Putamen (tissue), 1 donor: ENCODE results near the gene PTGES.
"Not testable (repeated sequence)": the region's sequence is repeated elsewhere in the genome, so short reads cannot be mapped to it uniquely, and the experiment has no call there.

ENCODE experiments used
- DNase-seq: peaks from one replicate; pipeline ENCODE4 v3.0.0-alpha.2; 2016; ENCODE audit warnings: low spot score

PTGES gene

DNA sequence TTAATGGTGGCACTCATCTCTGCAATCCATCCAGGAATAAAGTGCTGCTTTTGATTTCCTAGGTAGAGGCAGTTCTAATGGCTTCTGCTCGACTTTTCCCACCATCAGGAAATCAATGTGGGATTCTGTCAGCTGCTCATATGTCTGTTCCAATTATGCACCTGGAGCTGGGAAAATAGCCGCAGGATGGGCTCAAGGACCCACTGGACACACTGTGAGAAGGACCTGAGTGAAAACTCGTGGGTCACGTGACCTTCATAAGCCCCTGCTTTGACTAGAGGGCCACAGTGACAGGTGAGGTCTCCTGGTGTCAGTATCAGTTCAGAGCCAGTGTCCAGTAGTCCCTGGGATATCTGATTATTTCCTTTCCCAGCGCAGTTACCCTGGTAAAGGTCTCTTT lies 17.9 kb upstream of the PTGES start:
- no peak for DNase-seq

DNA sequence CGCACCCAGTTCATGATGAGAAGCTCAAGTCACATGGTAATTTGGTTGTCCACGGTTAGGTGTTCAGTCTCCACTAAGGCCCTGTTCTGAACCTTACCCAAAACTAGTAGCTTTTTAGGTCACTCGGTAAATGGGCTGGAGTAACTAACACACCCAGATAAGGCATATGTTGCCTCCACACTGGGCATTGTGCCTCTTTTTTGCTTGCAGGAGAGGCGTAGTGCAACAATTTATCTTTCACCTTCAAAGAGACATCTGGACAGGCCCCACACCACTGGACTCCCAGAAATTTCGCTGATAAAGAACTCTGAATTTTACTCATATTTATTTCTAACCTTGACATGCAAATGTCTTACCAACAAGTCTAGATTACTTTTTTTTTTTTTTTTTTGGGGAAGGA lies 16.8 kb upstream of the PTGES start:
- no peak for DNase-seq

DNA sequence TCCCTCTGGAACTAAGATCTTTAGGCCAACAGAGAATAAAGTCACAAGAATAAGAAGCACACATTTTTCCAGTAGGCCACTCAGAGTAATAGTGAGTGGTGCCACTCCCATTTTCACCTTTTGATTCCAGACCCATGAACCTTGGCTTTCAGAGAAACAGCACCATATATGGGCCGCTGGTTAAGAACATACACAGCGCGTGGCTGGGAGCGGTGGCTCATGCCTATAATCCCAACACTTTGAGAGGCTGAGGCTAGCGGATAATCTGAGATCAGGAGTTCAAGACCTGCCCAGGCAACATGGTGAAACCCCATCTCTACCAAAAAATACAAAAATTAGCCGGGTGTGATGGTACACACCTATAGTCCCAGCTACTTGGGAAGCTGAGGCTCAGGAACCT lies 15.6 kb upstream of the PTGES start:
- DNase-seq, result no peak

- DNase-seq, result no peak
These were observed 13.0 kb upstream of the PTGES start for GRCh38 chr9:129765764-129766317.

DNA sequence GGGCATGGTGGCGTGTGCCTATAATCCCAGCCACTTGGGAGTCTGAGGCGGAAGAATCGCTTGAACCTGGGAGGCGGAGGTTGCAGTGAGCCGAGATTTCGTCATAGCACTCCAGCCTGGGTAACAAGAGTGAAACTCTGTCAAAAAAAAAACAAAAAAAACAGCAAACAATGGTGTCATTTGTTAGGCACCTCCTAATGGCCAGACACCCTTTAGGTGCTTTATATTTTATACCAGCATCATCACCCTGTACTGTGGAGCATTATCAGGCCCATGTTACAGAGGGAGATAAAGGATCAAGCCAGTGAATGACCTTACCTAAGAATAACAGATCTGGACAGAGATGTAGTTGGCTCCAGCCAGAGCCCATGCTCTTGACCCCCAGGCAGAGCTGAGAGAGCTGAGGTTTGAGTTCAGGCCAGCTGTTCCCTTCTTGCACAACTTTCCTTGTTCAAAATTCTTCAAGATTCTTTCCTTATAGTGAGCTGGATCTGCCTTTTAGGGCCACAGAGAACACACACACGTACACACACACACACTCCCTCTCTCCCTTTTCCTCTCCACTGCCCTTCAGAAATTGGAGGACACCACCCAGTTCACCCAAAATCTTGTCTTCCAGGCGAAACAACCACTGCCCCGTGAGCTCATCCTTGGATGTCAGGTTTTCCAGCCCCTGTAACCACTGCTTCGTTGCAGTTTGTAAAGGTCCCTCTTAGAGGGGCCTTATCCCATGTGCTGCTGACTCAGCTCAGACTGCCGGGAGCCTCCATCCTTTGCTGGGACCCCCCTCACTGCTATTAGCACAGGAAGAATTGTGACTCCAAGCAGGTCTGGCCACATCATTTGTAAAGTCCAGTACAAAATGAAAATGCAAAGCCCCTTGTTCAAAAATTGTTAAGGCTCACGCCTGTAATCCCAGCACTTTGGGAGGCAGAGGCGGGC lies 10.4 kb upstream of the PTGES start:
- no peak for DNase-seq

GRCh38 chr9:129762370-129762984 lies 9.6 kb upstream of the PTGES start:
- not testable (repeated sequence) for DNase-seq

GRCh38 chr9:129761901-129762369 lies 9.1 kb upstream of the PTGES start:
- no peak for DNase-seq

DNA sequence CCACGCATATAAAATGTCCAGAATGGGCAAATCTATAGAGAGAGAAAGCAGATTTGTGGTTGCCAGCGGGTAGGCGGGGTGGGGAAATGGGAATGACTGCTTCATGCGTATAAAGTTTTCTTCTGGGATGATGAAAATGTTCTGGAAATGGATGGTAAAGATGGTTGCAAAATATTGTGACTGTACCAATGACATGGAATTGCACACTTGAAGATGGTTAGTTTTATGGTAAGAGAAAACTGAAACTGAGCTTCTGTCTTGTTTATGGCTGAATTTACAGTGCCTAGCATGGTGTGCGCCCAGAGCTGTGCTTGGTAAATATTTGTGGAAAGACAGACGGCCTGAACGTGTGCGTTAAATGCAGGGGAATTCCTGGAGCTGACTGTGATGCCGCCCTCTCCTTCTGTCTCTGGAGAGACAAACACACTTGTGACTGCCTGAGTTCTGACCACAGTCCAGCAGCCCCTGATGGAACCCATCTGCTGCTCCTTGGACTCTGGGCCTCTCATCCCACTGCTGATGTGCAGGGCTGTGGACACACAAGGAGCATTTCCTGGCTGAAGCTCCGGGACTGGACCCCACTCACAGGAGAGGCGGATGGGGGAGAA lies 8.6 kb upstream of the PTGES start:
- DNase-seq, result no peak

GRCh38 chr9:129760784-129761183 lies 7.9 kb upstream of the PTGES start:
- DNase-seq, result not testable (repeated sequence)

DNA sequence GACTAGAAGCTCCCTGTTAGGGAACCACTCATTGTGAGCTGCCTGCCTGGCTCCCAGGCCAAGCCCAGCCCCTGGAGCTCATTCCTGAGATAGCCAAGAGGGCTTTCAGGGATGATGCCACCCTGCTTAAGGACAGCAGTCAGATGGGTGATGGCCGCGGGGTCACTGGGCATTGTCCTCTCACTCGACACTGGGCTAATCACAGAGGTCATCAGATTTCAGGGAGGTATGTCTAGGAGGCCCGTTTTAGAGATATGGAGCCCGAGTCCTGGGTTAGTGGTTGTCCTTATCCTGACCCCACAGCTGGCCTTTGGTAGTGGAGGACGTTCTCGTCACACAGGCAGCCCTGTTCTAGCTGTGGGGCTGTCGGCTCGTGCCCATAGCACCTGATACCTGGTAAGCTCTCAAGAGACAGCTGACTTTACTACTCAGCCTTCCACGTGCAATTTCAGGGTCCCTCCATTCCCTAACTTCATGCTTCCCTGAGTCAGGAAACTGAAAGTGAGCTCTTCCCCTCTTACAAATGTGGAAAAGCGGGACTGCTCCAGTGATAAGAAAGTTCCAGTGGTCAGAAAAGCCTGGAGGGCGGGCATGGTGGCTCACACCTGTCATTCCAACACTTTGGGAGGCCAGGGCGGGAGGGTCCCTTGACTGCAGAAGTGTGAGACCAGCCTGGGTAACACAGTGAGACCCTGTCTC lies 7.1 kb upstream of the PTGES start:
- DNase-seq, result no peak

DNA sequence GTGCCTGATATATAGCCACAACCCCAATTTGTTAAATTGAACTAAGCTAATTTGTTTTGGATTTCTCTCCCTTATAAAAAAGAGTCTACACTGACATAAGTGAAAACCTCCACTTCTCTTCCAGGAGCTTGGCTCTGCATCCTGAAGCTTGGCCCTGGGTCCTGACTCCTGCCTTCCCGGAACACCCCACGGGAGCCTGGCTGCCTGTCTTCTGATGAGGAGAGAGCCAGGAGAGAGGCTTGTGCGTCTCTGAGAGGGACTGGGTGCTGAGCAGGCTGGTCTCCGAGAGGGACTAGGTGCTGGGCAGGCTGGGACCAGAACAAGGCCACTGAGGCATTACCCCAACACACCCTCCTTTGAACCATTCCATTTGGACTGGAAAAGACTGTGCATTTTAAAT lies 6.5 kb upstream of the PTGES start:
- no peak for DNase-seq

DNA sequence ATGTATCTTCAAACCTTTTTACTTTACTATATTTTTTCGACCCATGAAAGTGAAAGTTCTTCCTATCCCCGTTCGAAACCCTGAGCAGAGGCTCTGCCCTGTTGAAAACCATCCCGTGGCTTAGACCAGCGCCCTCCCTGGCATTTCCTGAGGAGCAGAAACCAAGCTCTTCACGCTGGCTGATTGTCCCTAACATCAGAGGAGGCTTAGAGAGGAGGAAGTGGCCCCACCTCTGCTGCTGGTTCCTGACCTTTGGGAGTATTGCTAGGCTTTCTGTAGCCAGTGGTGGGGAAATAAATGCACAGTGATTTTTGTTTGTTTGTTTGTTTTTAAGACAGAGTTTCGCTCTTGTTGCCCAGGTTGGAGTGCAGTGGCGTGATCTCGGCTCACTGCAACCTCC lies 4.2 kb upstream of the PTGES start:
- DNase-seq, result no peak

DNA sequence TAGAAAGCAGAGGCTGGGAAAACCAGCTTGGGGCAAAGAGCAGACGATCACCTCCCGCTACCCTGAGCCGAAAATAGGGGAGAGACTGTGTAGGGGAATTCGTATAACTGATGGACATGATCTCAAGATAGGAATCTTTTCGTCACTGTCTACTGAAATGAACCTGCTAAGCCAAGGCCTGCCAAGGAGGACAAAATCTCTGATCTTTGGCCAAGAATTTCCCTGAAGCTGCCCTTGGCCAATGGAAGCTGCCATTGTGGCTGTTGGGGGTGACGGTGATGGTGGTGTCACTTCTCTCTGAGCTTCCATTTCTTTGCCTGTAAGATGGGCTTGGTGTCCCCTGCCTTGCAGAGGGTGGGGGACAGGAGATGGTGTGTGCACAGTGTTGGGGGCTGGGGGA lies 3.3 kb upstream of the PTGES start:
- DNase-seq, result no peak

- no peak for DNase-seq
These were observed 2.3 kb upstream of the PTGES start for GRCh38 chr9:129755151-129755550.

- DNase-seq, result no peak
These were observed 721 bp downstream of the PTGES start for GRCh38 chr9:129751841-129752801.

DNA sequence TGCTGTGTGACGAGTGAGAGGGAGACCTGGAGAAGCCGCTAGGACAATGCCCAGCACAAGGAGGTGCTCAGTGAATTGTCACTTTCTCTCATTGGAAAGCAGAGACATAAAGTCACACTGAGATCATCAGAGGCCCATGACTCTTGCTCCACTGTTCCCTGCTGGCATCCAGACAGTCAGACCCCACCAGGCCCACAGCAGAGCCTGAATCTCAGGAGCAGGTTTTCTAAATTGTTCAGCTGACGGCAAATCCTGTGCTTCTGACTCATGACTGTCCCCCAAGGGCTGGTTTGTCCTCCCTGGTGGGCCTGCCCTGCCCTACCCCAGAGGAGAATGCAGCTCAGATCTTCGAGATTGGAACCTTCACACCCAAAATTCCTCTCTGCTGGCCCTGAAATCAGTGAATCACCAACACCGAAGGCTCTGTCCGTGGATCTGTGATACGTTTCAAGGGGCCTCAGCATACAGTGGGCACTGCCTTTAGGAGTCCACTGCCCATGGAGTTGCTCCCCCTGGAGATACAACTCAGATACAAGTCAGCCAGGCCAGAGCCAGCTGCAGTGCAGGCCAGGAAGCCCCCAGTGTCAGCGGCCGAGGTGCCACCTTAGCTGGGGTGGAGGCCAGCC lies 2.7 kb downstream of the PTGES start:
- DNase-seq, result no peak

DNA sequence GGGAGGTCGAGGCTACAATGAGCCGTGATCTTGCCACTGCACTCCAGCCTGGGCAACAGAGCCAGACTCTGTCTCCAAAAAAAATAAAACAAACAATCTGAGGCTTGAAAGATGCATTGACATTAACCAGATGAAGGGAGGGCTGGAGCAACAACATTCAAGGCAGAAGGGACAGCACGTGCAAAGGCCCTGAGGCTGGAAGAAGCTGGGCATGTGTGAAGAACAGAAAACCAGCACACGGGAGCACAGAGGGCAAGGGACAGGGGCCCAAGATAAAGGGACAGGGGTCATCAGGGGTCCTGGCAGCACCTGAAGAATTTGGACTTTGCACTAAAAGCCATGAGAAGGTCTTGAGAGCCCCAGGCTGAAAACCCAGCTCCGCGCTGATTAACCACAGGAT lies 3.3 kb downstream of the PTGES start:
- DNase-seq, result no peak

DNA sequence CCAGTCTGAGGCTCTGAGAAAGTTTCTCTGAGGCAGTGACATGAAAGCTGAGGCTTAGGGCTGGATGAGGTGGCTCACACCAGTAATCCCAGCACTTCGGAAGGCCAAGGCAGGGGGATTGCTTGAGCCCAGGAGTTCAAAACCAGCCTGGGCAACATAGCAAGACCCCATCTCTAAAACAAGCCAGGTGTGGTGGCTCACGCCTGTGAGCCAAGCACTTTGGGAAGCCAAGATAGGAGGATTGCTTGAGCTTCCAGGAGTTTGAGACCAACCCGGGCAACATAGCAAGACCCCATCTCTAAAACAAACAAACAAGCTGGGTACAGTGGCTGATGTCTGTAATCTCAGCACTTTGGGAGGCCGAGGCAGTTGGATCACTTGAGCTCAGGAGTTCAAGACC lies 3.8 kb downstream of the PTGES start:
- not testable (repeated sequence) for DNase-seq

DNA sequence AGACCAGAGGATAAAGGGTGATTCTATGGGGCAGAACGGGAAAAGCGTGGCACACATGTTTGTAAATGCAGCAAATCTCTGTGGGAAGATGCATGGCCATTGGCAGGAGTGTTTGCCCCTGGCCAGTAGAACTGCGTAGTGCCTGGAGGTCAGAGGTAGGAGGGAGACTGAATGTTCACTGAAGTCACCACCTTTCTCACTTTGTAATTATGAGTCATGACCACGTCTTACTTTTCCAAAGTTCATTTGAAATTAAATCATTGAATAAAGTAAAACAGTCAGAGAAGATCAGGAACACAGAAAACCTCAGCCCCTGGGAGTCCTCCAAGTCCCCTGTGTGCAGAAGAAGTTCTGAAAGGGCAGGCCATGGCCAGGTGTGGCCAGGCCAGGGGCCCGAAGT lies 4.6 kb downstream of the PTGES start:
- DNase-seq, result no peak

GRCh38 chr9:129746092-129746777 lies 6.6 kb downstream of the PTGES start:
- DNase-seq, result no peak
